Measurements from ENCODE around the gene CDK14.
"Not testable (repeated sequence)": the region's sequence is repeated elsewhere in the genome, so short reads cannot be mapped to it uniquely, and the experiment has no call there.

Gene CDK14

DNA sequence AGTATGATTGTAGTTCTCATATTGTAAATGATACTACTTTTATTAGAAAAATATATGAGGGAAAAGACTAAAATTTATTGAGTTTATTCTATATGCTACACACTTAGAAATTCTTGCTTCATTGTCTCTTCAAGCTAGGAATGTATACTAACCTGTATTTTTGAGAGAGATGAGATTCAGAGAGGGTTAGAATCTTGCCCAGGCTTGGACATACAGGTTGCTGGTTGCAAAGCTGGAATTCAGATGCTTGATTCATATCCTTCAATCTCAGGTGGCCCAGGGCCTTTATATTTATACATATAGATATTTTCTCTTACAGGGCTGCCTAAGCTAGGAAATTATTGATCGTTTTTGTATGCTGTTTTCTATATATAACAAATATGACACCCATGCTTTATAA is 324.2 kb downstream of the CDK14 start:
- DNase-seq = no peak

DNA sequence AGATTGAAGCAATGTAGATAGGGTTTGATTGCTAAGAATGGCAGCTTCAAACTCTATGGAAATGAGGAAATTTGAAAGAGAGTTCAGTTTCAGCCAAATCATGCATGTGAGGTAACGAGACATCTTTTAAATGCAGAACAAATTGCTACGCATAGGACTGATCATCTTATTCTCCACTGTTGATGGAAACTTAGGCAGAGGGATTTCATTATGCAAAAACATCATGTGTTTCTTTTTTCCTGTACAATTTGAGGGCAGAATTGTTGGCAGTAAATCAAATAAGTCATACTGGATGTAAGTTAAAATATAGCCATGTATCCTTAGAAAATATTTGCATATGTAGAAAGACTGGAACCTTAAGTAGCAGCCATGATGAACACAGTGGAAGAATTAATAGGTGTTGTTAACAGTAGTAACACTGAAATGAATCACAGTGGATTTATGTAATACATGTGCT is 327.4 kb downstream of the CDK14 start:
- DNase-seq = peak; percentile 58

DNA sequence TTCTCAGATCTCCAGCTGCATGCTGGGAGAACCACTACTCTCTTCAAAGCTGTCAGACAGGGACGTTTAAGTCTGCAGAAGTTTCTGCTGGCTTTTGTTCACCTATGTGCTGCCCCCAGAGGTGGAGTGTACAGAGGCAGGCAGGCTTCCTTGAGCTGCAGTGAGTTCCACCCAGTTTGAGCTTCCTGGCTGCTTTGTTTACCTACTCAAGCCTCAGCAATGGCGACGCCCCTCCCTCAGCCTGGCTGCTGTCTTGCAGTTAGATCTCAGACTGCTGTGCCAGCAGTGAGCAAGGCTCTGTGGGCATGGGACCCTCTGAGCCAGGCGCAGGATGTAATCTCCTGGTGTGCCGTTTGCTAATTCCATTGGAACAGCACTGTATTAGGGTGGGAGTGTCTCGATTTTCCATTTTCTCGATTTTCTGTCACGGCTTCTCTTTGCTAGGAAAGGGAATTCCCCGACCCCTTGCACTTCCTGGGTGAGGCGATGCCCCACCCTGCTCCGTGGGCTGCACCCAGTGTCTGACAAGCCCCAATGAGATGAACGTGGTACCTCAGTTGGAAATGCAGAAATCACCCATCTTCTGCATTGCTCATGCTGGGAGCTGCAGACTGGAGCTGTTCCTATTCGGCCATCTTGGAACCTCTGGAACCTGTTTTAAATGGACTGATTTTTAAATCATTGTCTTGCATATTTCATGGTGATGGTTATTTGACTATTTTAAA is 332.7 kb downstream of the CDK14 start:
- not testable (repeated sequence) for DNase-seq

- peak; percentile 40 for DNase-seq
Observed at GRCh38 chr7:90931986-90932916, 336.1 kb downstream of the CDK14 start.

GRCh38 chr7:90933041-90933440 is 336.9 kb downstream of the CDK14 start:
- no peak for DNase-seq

DNA sequence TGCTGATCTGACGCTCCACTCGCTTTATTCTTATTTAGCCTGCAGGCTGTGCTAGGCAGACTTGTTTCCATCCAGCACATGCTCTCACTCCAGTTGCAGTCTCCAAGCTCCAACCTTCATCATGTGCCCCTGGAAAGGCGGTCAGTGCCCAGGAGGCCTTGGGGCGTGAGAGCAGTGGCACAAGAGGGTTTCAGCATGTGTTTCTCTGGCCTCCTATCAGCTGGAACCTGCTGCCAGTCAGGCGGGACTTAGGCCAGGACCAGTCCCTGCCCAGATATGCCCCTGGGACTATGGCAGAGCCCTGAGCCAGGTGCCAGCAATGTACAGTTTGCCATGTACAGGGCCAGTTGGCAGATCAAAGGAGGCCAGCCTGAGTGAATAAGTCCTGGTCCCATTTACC is 337.9 kb downstream of the CDK14 start:
- no peak for DNase-seq

DNA sequence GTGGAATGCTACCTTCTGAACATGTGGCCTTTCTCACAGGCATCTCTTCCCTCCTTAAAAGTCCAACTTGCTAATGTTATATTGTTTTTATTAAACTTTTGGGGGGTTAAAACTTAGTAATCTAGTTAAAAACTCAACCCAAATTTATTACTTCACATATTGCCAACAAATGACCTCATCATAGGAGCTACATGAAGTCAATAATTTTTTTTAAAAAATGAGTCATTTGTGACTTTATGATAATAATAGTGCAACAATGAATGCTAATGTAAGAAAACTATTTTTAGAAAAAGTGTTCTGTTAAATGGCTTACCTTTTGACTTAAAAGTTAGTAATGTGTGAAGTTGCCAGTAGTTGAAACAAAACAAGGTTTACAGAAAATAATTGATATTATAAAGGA is 342.2 kb downstream of the CDK14 start:
- DNase-seq = no peak

DNA sequence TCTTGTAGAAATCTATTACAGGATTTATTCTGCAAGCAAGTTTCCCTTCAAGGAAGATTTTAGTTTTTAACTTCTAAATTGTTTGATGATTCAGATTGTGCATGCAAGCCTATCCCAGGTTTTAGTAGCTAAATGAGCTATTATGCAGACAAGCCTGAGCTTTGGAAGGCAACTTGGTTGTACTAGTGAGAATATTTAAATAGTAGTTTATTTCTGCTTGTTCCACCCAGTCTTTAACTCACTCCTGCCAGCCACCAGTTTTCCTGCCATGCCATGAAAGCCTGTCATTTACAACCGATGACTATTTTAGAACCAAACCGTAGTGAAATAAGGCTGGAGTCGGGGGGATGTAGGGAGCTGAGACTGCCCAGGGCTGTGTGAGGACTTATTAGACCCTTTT is 343.5 kb downstream of the CDK14 start:
- DNase-seq = no peak

- DNase-seq = no peak
Observed at GRCh38 chr7:90944021-90944420, 347.9 kb downstream of the CDK14 start.

DNA sequence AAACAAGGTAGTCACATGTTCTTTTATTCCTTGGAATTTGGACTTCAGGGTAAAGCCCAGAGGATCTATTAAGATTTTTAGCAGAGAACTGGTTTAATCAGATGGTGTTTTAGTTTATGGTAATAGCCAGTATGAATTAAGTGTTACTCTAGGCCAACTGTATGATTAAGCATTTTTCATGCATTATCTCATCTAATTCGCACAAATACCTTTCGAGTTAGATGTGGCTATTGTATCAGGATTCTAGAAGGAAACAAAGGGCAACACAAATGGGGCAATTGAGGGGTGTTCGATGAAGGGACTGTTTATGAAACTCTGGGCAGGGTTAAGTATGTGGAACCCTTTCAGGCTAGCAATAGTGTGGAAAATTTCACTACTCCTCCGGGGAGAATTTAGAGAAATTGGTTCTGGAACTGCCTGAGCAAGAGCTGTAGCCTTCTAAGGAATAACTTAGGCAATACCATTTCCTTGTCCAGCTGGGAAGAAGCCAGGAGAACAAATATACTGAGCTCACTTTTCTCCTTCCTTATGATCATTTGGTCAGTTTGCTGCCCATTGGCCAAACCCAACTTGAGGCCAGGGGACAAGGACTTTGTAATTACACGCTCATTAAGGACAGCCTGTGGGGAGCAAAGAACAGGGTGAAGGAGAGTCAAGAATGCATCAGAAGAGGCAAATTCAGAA is 349.1 kb downstream of the CDK14 start:
- DNase-seq = peak; percentile 65

DNA sequence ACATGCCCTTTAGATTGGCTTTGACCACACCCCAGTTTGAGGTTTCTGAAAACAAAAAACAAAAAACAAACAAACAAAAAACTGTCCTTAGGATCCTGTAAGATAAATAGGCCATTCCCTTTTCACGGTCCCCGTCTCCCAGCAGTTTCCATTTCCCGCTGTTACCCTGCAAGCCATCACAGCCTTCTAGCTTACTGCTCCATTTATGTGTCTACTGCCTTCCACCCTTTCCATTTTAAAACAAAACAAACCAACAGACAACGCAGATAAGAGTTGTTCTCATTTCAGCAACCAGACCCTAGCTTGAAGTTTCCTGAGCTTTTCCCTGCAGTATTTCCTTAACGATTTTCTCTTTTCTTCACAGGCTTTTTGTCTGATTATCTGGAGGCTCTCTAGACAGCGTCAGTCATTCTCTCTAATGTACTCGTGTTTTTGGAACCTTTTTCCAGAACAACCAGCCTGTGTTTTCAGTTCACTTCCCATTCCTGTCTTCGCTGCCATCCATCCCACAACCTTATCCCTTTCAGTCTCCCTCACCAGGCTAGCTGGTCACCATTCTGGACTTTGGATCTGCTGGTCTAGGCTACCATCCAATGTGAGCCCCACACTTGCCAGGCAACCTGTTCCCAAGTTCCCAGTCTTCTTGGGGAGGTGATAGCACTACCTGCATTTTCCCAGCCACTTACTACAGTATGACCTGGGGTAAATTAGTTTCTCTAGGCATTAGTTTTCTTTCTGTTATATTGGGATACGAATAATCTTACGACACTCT is 350.8 kb downstream of the CDK14 start:
- no peak for DNase-seq

DNA sequence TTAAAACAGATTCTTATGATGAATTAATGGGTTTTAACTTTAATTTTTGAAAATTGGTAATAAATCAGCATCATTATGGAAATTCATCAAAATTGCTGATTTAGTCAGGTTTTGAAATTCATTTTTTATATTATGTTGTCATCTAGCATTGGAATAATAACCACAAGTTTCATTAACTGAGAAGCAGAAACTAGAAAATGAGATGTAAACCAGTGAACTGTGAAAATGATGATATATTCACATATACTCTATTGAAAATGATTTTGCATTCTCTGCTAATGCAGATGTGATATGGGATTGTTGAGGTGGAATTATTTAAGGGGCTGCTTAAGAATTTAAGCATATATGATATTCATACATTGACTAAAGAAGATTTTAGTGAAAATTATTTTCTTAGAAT is 352.0 kb downstream of the CDK14 start:
- DNase-seq = no peak

- no peak for DNase-seq
Observed at GRCh38 chr7:90951229-90951628, 355.1 kb downstream of the CDK14 start.

- no peak for DNase-seq
Observed at GRCh38 chr7:90951986-90952954, 356.1 kb downstream of the CDK14 start.

GRCh38 chr7:90955641-90956207 is 359.6 kb downstream of the CDK14 start:
- no peak for DNase-seq

- no peak for DNase-seq
Observed at GRCh38 chr7:90957883-90958282, 361.8 kb downstream of the CDK14 start.

GRCh38 chr7:90958647-90959046 is 362.5 kb downstream of the CDK14 start:
- DNase-seq = peak; percentile 89

GRCh38 chr7:90961037-90961725 is 365.1 kb downstream of the CDK14 start:
- peak; percentile 14 for DNase-seq

DNA sequence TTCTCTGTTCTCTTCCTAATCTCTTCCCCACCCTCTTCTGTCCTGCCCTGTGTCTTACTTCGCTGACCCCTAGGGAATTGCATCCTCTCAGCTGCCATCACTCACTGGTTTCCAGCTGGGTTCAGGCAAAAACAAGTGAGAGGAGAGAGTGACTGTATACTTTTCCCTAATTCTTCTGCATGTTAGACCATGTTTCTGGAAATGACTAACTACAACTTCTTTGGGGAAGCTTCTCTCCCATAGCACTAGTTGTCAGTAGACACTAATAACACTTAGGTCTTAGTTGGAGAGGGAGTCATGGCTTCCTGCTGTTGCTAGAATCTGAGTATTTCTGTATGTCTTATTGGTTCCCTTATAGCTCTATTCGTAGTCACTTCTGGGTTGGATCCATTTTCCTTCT is 369.1 kb downstream of the CDK14 start:
- no peak for DNase-seq

GRCh38 chr7:90966346-90966745 is 370.2 kb downstream of the CDK14 start:
- no peak for DNase-seq
